Measurements from ENCODE around the gene EP400.
A peak's percentile ranks its signal among the peaks of the same experiment; 100 is the strongest.
"Not testable (repeated sequence)": the region's sequence is repeated elsewhere in the genome, so short reads cannot be mapped to it uniquely, and the experiment has no call there.

Gene EP400

GRCh38 chr12:131948713-131949430 is 870 bp upstream of the EP400 start:
- not testable (repeated sequence) for DNase-seq

DNA sequence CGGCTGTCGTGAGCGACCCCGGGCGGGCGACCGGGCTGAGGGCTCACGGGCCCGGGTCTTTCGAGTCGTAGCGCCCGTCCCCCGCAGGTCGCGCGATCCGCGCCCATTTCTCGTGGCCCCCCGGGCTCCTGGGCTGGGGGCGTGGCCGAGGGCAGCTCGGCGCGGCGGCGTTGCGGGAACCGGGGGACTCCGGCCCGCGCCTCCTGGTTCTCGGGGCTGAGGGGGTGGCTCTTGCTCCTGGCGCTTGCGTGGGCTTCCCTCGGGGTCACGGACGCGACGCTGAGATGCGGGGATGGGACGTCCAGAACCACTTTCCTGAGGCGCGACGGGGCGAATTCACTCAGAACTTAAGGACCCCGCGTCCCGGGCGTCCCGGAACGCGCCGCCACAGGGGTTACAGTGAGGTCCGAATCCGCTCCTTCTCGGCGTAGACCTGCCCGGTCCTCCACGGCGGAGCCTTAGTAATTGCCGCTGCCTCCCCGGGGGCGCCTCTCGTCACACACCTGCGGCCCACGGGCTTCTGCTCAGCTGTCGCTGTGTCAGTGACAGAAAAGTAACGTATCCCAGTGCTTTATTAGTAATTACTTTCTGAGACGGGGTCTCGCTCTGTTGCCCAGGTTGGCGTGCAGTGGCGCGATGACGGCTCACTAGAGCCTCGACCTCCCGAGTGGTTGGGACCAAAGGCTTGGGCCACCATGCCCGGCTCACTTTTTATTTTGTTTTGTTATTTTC is 606 bp downstream of the EP400 start:
- peak; percentile 37 for DNase-seq

- DNase-seq, result not testable (repeated sequence)
Measured at GRCh38 chr12:131953810-131954209, 4.1 kb downstream of the EP400 start.

- not testable (repeated sequence) for DNase-seq
Measured at GRCh38 chr12:131954460-131954859, 4.7 kb downstream of the EP400 start.

GRCh38 chr12:131959116-131959515 is 9.4 kb downstream of the EP400 start:
- DNase-seq, result no peak

GRCh38 chr12:131959641-131960589 is 10.2 kb downstream of the EP400 start:
- no peak for DNase-seq

DNA sequence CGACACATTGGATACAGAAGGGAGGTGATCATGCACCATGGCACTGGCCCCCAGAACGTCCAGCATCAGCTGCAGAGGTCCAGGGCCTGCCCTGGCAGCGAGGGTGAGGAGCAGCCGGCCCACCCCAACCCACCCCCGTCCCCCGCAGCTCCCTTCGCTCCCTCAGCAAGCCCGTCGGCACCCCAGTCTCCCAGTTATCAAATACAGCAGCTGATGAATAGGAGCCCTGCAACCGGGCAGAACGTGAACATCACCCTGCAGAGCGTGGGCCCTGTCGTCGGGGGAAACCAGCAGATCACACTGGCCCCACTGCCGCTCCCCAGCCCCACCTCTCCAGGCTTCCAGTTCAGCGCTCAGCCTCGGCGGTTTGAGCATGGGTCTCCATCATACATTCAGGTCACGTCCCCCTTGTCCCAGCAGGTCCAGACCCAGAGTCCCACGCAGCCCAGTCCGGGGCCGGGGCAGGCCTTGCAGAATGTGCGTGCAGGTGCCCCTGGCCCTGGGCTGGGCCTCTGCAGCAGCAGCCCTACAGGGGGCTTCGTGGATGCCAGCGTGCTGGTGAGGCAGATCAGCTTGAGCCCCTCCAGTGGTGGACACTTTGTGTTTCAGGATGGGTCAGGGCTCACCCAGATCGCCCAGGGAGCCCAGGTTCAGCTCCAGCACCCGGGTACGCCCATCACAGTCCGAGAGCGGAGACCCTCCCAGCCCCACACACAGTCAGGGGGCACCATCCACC is 11.0 kb downstream of the EP400 start:
- DNase-seq, result not testable (repeated sequence)

- DNase-seq, result not testable (repeated sequence)
Measured at GRCh38 chr12:131961328-131961727, 11.6 kb downstream of the EP400 start.

GRCh38 chr12:131962069-131962468 is 12.3 kb downstream of the EP400 start:
- no peak for DNase-seq

GRCh38 chr12:131963381-131963780 is 13.6 kb downstream of the EP400 start:
- DNase-seq, result no peak

DNA sequence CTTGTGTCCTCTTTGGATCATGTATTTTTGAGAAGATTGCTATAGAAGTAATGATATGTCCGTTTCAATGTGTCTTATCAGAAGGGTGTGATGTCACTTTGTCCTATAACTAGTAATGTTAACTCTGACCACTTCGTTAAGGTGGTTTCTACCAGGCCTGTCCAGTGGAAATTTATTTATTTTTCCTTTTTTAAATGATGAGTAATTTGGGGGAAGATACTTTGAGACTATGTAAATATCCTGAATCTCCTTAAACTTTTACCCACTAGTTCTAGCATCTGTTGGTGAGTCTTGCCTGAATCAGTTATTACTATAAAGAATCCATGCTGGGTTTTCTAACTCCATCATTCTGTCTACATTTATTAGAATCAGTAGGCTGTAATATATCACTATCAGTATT is 15.3 kb downstream of the EP400 start:
- DNase-seq, result no peak

DNA sequence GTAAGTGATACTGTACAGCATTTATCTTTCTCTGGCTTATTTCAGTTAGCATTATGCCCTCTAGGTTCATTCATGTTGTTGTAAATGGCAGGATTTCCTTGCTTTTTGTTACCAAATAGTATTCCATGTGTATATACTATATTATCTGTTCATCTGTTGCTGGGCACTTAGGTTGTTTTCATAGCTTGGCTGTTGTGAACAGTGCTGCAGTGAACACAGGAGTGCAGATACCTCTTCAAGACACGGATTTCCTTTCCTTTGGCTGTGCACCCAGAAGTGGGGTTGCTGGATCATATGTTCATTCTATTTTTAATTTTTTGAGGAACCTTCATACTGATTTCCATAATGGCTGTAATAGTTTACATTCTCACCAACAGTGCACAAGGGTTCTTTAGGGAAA is 21.5 kb downstream of the EP400 start:
- DNase-seq, result no peak

- DNase-seq, result no peak
Measured at GRCh38 chr12:131975228-131975627, 25.5 kb downstream of the EP400 start.

DNA sequence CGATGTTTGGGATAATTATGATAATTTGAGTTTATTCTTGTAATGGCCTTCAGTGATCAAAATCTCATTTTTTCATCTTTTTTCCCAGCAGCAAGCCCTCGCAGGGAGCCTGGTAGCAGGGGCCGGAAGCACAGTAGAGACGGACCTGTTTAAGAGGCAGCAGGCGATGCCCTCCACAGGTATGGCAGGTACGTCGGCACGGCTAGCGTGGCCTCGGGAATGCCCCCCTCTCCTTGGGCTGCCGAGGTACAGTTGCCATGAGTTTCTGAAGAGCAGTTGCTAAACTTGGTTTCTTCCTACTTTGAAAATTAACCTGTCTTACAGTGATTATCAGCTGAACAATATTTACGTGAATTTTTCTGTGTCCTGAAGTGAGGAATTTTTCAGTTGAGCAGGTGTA is 29.9 kb downstream of the EP400 start:
- DNase-seq, result no peak

DNA sequence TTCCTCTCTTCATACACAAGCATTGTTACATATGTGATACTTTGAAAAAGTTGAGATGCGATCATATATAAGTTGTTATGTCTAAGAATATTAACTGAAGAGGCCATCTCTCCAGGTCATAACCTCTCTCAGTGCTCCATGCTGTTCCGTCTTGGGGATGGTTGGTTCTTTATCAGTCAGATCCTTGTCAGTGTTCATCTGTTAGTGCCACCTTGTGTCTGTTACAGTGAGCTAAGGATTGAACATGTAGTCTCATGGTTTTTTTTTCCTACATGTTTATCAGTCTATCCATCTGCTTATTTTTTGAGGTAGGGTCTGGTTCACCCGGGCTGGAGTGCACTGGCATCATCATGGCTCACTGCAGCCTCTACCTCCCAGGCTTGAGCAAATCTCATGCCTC is 30.5 kb downstream of the EP400 start:
- DNase-seq, result no peak

DNA sequence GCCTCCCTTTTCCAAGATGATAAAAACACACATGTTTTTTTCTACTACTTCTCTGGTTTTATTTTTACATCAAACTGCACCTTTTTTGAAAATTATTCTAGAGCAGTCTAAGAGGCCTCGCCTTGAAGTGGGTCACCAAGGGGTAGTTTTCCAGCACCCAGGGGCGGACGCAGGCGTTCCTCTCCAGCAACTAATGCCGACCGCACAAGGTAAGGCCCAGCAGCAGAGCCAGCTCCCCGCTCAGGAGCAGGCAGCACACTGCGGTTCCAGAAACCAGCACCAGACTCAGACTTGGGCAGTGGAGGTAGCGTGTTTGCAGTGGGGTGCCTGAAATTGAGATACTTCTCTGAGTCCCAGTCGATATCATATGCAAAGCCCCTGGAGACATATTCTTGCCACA is 31.6 kb downstream of the EP400 start:
- DNase-seq, result no peak

DNA sequence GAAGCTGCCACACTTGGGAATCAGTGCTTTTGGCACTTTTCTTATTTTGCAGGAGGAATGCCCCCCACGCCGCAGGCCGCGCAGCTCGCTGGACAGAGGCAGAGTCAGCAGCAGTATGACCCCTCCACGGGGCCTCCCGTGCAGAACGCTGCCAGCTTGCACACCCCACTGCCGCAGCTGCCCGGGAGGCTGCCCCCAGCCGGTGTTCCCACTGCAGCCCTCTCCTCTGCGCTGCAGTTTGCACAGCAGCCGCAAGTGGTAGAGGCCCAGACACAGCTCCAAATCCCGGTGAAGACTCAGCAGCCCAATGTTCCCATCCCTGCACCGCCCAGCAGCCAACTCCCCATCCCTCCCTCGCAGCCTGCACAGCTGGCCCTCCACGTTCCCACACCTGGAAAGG is 32.3 kb downstream of the EP400 start:
- DNase-seq, result no peak

GRCh38 chr12:131983026-131983425 is 33.3 kb downstream of the EP400 start:
- no peak for DNase-seq

DNA sequence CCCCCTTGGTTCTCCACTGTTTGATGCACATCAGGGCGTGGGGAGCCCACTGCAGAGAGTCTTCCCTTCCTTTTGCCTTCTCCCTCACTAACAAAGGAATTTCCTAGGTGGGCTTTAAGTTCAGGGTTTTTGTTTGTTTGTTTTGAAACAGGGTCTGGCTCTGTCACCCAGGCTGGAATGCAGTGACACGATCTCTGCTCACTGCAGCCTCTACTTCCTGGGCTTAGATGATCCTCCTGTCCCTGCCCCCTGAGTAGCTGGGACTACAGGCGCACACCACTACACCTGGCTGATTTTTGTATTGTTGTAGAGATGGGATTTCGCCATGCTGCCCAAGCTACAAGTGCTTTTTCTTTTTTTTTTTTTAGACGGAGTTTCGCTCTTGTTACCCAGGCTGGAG is 33.8 kb downstream of the EP400 start:
- DNase-seq, result no peak

GRCh38 chr12:131984334-131984733 is 34.6 kb downstream of the EP400 start:
- no peak for DNase-seq

DNA sequence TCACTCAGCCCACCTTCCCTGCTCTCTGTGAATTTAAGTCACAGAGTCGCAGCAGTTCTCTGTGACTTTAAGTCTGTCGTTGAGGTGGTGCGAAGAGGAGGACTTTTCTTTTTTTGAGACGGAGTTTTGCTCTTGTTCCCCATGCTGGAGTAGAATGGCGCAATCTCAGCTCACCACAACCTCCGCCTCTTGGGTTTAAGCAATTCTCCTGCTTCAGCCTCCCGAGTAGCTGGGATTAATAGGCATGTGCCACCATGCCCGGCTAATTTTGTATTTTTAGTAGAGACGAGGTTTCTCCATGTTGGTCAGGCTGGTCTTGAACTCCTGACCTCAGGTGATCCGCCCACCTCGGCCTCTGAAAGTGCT is 35.8 kb downstream of the EP400 start:
- not testable (repeated sequence) for DNase-seq

GRCh38 chr12:131986361-131986760 is 36.6 kb downstream of the EP400 start:
- DNase-seq, result no peak

DNA sequence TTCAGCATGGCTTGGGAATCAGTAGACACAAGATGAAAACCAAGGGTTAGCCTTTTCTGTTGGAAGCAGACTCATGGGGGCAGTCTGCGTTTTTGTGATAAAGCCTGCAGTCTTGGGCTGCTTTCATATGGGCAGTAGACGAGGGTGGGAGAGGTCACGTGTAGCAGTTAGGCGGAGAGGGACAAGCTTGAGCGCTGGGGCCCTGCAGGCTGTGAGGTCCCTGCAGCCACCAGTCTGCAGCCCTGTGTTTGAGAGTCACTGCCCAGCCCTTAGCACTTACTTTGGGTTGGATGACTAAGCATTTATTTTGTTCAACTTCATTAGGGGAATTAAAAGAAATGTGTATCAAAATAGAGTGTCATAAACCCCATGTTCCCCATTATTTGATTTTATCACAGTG is 37.2 kb downstream of the EP400 start:
- DNase-seq, result no peak

All from stimulated activated CD4-positive, alpha-beta T cell treated with anti-CD3 and anti-CD28 coated beads, Interleukin-4, amount 100 ng/mL, for 24 hours (primary cell).